Measurements from ENCODE around the gene LRPAP1.
"Not testable (repeated sequence)": the region's sequence is repeated elsewhere in the genome, so short reads cannot be mapped to it uniquely, and the experiment has no call there.

Gene LRPAP1

GRCh38 chr4:3531879-3532750, at the start of gene LRPAP1:
LRPAP1 (minus strand) TSS chr4:3532422; CDS start chr4:3532412, 10 bp downstream.
- DNase-seq (ENCODE audit: low read depth): peak; percentile 81

GRCh38 chr4:3581334-3582090, 49.3 kb upstream of the LRPAP1 start:
- not testable (repeated sequence) for DNase-seq (ENCODE audit: low read depth)

GRCh38 chr4:3580859-3581258, 48.6 kb upstream of the LRPAP1 start:
- DNase-seq (ENCODE audit: low read depth): not testable (repeated sequence)

GRCh38 chr4:3578527-3579144, 46.4 kb upstream of the LRPAP1 start:
- DNase-seq (ENCODE audit: low read depth): not testable (repeated sequence)

GRCh38 chr4:3578052-3578451, 45.8 kb upstream of the LRPAP1 start:
- DNase-seq (ENCODE audit: low read depth): not testable (repeated sequence)

- DNase-seq (ENCODE audit: low read depth): not testable (repeated sequence)
These were observed 45.1 kb upstream of the LRPAP1 start for GRCh38 chr4:3577208-3577892.

- DNase-seq (ENCODE audit: low read depth): not testable (repeated sequence)
These were observed 44.4 kb upstream of the LRPAP1 start for GRCh38 chr4:3576533-3577207.

GRCh38 chr4:3575426-3576369, 43.5 kb upstream of the LRPAP1 start:
- DNase-seq (ENCODE audit: low read depth): not testable (repeated sequence)

GRCh38 chr4:3574865-3575264, 42.6 kb upstream of the LRPAP1 start:
- not testable (repeated sequence) for DNase-seq (ENCODE audit: low read depth)

- DNase-seq (ENCODE audit: low read depth): not testable (repeated sequence)
These were observed 42.1 kb upstream of the LRPAP1 start for GRCh38 chr4:3574346-3574745.

GRCh38 chr4:3573131-3573530, 40.9 kb upstream of the LRPAP1 start:
- DNase-seq (ENCODE audit: low read depth): no peak

- no peak for DNase-seq (ENCODE audit: low read depth)
These were observed 40.1 kb upstream of the LRPAP1 start for GRCh38 chr4:3572363-3572762.

GRCh38 chr4:3571921-3572320, 39.7 kb upstream of the LRPAP1 start:
- no peak for DNase-seq (ENCODE audit: low read depth)

- DNase-seq (ENCODE audit: low read depth): not testable (repeated sequence)
These were observed 38.7 kb upstream of the LRPAP1 start for GRCh38 chr4:3570923-3571322.

- DNase-seq (ENCODE audit: low read depth): not testable (repeated sequence)
These were observed 37.4 kb upstream of the LRPAP1 start for GRCh38 chr4:3569611-3570010.

GRCh38 chr4:3566701-3567100, 34.5 kb upstream of the LRPAP1 start:
- not testable (repeated sequence) for DNase-seq (ENCODE audit: low read depth)

- DNase-seq (ENCODE audit: low read depth): not testable (repeated sequence)
These were observed 34.1 kb upstream of the LRPAP1 start for GRCh38 chr4:3566301-3566700.

GRCh38 chr4:3564948-3565347, 32.7 kb upstream of the LRPAP1 start:
- DNase-seq (ENCODE audit: low read depth): not testable (repeated sequence)

GRCh38 chr4:3563403-3563802, 31.2 kb upstream of the LRPAP1 start:
- no peak for DNase-seq (ENCODE audit: low read depth)

GRCh38 chr4:3562127-3562526, 29.9 kb upstream of the LRPAP1 start:
- DNase-seq (ENCODE audit: low read depth): not testable (repeated sequence)

Data from fibroblast of gingiva (primary cell).